HL-60 (cell line): ENCODE results near the gene TTYH3.

Experiments used
- CTCF ChIP-seq: IDR thresholded peaks from one replicate; pipeline ENCODE4 v1.5.1; 2011; ENCODE audit warnings: low read length, control low read depth, inconsistent platforms; ENCODE audit not compliant: insufficient read depth
- GABPA ChIP-seq: IDR thresholded peaks from 2 replicates; pipeline ENCODE4 v1.6.1; 2012; ENCODE audit warnings: low read depth
- POLR2AphosphoS5 ChIP-seq: IDR thresholded peaks from 2 replicates; pipeline ENCODE4 v1.6.1; 2012; ENCODE audit warnings: low read depth
- REST ChIP-seq: IDR thresholded peaks from 2 replicates; pipeline ENCODE4 v1.6.1; 2012; ENCODE audit warnings: low read depth; ENCODE audit not compliant: insufficient replicate concordance
- SPI1 ChIP-seq: IDR thresholded peaks from 2 replicates; pipeline ENCODE4 v1.6.1; 2012; ENCODE audit warnings: low read depth, mild to moderate bottlenecking, borderline replicate concordance

GRCh38 chr7:2700141-2700850 is 68.5 kb downstream of the TTYH3 start:
- TF ChIP-seq CTCF (no peak), GABPA (no peak), POLR2AphosphoS5 (no peak), REST (no peak), SPI1 (no peak)
